SK-N-SH treated with all-trans-retinoic acid at 6 μM for 48 hours (cell line): ENCODE measurements around the gene SSBP4.

Experiments
- ATAC-seq: fragments of 200-7000 bp; cut with Tn5 transposase; 3 replicates; pipeline ENCODE4 v1.9.1; 2020; ENCODE audit warnings: mild to moderate bottlenecking, moderate library complexity
- ARNTL ChIP-seq: fragments of 450-650 bp; formaldehyde crosslinking; IDR thresholded peaks from 2 replicates; pipeline ENCODE4 v1.5.0; 2020; ENCODE audit warnings: low read depth, mild to moderate bottlenecking, moderate library complexity, borderline replicate concordance
- BACH2 ChIP-seq: fragments of 250-450 bp; sonication (Bioruptor Pico); IDR thresholded peaks from 2 replicates; pipeline ENCODE4 v1.9.0; 2021; ENCODE audit warnings: mild to moderate bottlenecking, borderline replicate concordance
- CREB5 ChIP-seq: fragments of 250-450 bp; sonication (Bioruptor Pico); IDR thresholded peaks from 2 replicates; pipeline ENCODE4 v1.5.1; 2020; ENCODE audit warnings: low read depth, mild to moderate bottlenecking, moderate library complexity
- ESRRG ChIP-seq: fragments of 250-450 bp; sonication (Bioruptor Pico); IDR thresholded peaks from 2 replicates; pipeline ENCODE4 v1.6.1; 2021; ENCODE audit warnings: mild to moderate bottlenecking
- GLIS3 ChIP-seq: fragments of 250-450 bp; sonication (Bioruptor Pico); IDR thresholded peaks from 2 replicates; pipeline ENCODE4 v1.5.0; 2020; ENCODE audit warnings: mild to moderate bottlenecking, moderate library complexity
- ISL1 ChIP-seq: fragments of 250-450 bp; sonication (Bioruptor Pico); IDR thresholded peaks from 2 replicates; pipeline ENCODE4 v2.1.2; 2022; ENCODE audit warnings: mild to moderate bottlenecking, moderate library complexity
- OSR1 ChIP-seq: fragments of 250-450 bp; sonication (Bioruptor Pico); IDR thresholded peaks from 2 replicates; pipeline ENCODE4 v1.8.0; 2022; ENCODE audit warnings: moderate library complexity, mild to moderate bottlenecking, inconsistent platforms
- POU6F1 ChIP-seq: fragments of 250-450 bp; sonication (Bioruptor Pico); IDR thresholded peaks from 2 replicates; pipeline ENCODE4 v1.8.0; 2021; ENCODE audit warnings: low read depth, mild to moderate bottlenecking, moderate library complexity, borderline replicate concordance
- PPARA ChIP-seq: fragments of 250-450 bp; sonication (Bioruptor Pico); IDR thresholded peaks from 2 replicates; pipeline ENCODE4 v1.5.0; 2020; ENCODE audit warnings: mild to moderate bottlenecking, borderline replicate concordance
- SNAI2 ChIP-seq: fragments of 250-450 bp; sonication (Bioruptor Pico); IDR thresholded peaks from 2 replicates; pipeline ENCODE4 v1.5.0; 2020; ENCODE audit warnings: mild to moderate bottlenecking, moderate library complexity
- TCF4 ChIP-seq: fragments of 250-450 bp; sonication (Bioruptor Pico); IDR thresholded peaks from 2 replicates; pipeline ENCODE4 v1.8.0; 2021; ENCODE audit warnings: mild to moderate bottlenecking, moderate library complexity, borderline replicate concordance
- TOX ChIP-seq: fragments of 250-450 bp; sonication (Bioruptor Pico); IDR thresholded peaks from 2 replicates; pipeline ENCODE4 v1.8.0; 2021; ENCODE audit warnings: mild to moderate bottlenecking, moderate library complexity, borderline replicate concordance
- ZFP3 ChIP-seq: fragments of 250-450 bp; sonication (Bioruptor Pico); IDR thresholded peaks from 2 replicates; pipeline ENCODE4 v1.5.0; 2020; ENCODE audit warnings: mild to moderate bottlenecking, moderate library complexity
- ZFP30 ChIP-seq: fragments of 450-650 bp; formaldehyde crosslinking; IDR thresholded peaks from 2 replicates; pipeline ENCODE4 v1.5.0; 2022; ENCODE audit warnings: mild to moderate bottlenecking, moderate library complexity
- ZNF565 ChIP-seq: fragments of 450-650 bp; formaldehyde crosslinking; conservative IDR thresholded peaks from 2 replicates; pipeline ENCODE4 v1.5.0; 2020; ENCODE audit warnings: low read depth, mild to moderate bottlenecking, moderate library complexity
- ZNF70 ChIP-seq: fragments of 450-650 bp; formaldehyde crosslinking; IDR thresholded peaks from 2 replicates; pipeline ENCODE4 v1.5.0; 2020; ENCODE audit warnings: mild to moderate bottlenecking, moderate library complexity
- ZNF8 ChIP-seq: fragments of 450-650 bp; formaldehyde crosslinking; IDR thresholded peaks from 2 replicates; pipeline ENCODE4 v1.5.0; 2020; ENCODE audit warnings: mild to moderate bottlenecking, moderate library complexity
- TF ChIP-seq, protein P1 (sequence below): fragments of 250-450 bp; sonication (Bioruptor Pico); IDR thresholded peaks from 2 replicates; pipeline ENCODE4 v1.8.0; 2020; ENCODE audit warnings: mild to moderate bottlenecking, moderate library complexity, borderline replicate concordance
- TF ChIP-seq, protein P2 (sequence below): fragments of 250-450 bp; sonication (Bioruptor Pico); IDR thresholded peaks from 2 replicates; pipeline ENCODE4 v1.5.0; 2020; ENCODE audit warnings: mild to moderate bottlenecking, moderate library complexity

Gene SSBP4

GRCh38 chr19:18438331-18439024, 19.3 kb downstream of the SSBP4 start (continued):
- TF ChIP-seq ESRRG (CRISPR knock-in tag), result no peak

GRCh38 chr19:18439025-18439909, 20.1 kb downstream of the SSBP4 start:
- ATAC-seq, result no peak
- no peak for TF ChIP-seq ZNF8 (CRISPR knock-in tag)
- TF ChIP-seq ZFP3 (CRISPR knock-in tag), result peak; percentile 99

DNA sequence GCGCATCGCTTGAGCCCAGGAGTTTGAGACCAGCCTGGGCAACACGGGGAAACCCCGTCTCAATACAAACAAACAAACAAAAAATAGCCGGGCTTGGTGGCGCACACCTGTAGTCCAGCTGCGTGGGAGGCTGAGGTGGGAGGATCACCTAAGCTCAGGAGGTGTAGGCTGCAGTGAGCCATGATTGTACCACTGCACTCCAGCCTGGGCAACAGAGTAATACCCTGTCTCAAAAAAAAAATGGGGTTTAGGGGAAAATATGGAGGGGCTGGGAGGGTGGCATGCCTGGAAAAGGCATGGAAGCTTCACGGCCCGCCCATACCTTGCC, 20.7 kb downstream of the SSBP4 start:
- ATAC-seq, result no peak
- TF ChIP-seq TOX (CRISPR knock-in tag) (no peak), SNAI2 (CRISPR knock-in tag) (no peak), ISL1 (CRISPR knock-in tag) (no peak), OSR1 (no peak), ARNTL (no peak), TCF4 (CRISPR knock-in tag) (no peak), ZNF565 (no peak), BACH2 (CRISPR knock-in tag) (no peak), CREB5 (CRISPR knock-in tag) (no peak), GLIS3 (CRISPR knock-in tag) (no peak), PPARA (CRISPR knock-in tag) (no peak), POU6F1 (CRISPR knock-in tag) (no peak)
- TF ChIP-seq, protein P1, sequence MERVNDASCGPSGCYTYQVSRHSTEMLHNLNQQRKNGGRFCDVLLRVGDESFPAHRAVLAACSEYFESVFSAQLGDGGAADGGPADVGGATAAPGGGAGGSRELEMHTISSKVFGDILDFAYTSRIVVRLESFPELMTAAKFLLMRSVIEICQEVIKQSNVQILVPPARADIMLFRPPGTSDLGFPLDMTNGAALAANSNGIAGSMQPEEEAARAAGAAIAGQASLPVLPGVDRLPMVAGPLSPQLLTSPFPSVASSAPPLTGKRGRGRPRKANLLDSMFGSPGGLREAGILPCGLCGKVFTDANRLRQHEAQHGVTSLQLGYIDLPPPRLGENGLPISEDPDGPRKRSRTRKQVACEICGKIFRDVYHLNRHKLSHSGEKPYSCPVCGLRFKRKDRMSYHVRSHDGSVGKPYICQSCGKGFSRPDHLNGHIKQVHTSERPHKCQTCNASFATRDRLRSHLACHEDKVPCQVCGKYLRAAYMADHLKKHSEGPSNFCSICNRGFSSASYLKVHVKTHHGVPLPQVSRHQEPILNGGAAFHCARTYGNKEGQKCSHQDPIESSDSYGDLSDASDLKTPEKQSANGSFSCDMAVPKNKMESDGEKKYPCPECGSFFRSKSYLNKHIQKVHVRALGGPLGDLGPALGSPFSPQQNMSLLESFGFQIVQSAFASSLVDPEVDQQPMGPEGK, result no peak

DNA sequence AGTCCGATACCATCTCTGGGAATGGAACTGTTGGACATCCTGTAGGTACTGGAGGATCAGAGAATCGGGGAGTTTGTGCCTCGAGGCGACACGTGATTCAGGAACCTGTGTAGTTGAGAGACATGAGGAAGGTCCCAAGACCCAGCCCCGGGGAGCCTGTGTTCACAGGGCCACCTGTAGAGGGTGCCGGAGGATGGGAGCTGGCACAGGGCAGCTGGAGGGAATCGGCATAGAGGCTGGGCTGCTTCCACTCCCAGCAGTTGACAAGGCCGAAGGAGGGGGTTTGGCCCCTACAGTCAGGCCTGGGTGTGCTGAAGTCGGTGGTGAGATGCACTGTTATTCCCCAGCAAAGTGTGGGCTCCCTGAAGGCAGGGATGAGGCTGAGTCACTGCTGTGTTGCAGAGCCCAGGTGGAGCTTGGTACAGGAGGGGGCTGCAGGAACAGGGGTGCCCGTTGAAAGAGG, 21.2 kb downstream of the SSBP4 start:
- no peak for ATAC-seq
- TF ChIP-seq ZFP30 (CRISPR knock-in tag) (no peak), SNAI2 (CRISPR knock-in tag) (no peak), GLIS3 (CRISPR knock-in tag) (no peak), TOX (CRISPR knock-in tag) (no peak), TCF4 (CRISPR knock-in tag) (no peak), ZNF70 (CRISPR knock-in tag) (no peak), OSR1 (no peak), PPARA (CRISPR knock-in tag) (no peak), ZNF8 (CRISPR knock-in tag) (no peak)
- TF ChIP-seq, protein P1, result no peak
- TF ChIP-seq, protein P2, sequence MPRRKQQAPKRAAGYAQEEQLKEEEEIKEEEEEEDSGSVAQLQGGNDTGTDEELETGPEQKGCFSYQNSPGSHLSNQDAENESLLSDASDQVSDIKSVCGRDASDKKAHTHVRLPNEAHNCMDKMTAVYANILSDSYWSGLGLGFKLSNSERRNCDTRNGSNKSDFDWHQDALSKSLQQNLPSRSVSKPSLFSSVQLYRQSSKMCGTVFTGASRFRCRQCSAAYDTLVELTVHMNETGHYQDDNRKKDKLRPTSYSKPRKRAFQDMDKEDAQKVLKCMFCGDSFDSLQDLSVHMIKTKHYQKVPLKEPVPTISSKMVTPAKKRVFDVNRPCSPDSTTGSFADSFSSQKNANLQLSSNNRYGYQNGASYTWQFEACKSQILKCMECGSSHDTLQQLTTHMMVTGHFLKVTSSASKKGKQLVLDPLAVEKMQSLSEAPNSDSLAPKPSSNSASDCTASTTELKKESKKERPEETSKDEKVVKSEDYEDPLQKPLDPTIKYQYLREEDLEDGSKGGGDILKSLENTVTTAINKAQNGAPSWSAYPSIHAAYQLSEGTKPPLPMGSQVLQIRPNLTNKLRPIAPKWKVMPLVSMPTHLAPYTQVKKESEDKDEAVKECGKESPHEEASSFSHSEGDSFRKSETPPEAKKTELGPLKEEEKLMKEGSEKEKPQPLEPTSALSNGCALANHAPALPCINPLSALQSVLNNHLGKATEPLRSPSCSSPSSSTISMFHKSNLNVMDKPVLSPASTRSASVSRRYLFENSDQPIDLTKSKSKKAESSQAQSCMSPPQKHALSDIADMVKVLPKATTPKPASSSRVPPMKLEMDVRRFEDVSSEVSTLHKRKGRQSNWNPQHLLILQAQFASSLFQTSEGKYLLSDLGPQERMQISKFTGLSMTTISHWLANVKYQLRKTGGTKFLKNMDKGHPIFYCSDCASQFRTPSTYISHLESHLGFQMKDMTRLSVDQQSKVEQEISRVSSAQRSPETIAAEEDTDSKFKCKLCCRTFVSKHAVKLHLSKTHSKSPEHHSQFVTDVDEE (CRISPR knock-in tag), result no peak
- TF ChIP-seq, all 23 proteins: peak for 0
